NCI-H1105 (cell line): ENCODE measurements around the gene JHY.
A peak's percentile ranks its signal among the peaks of the same experiment; 100 is the strongest.

ENCODE experiments used
- DNase-seq: peaks from one replicate; lab custom pipeline; 2025; lab: John Stamatoyannopoulos, UW

The JHY gene

GRCh38 chr11:122871302-122871701 is 11.3 kb upstream of the JHY start:
- no peak for DNase-seq

- no peak for DNase-seq
Observed at GRCh38 chr11:122872046-122872445, 10.5 kb upstream of the JHY start.

GRCh38 chr11:122874991-122875390 is 7.6 kb upstream of the JHY start:
- no peak for DNase-seq

GRCh38 chr11:122877732-122878131 is 4.8 kb upstream of the JHY start:
- DNase-seq = no peak

GRCh38 chr11:122879785-122880184 is 2.8 kb upstream of the JHY start:
- peak; percentile 18 for DNase-seq

- DNase-seq = peak; percentile 52
Observed at GRCh38 chr11:122882857-122883645, 492 bp downstream of the JHY start.

- no peak for DNase-seq
Observed at GRCh38 chr11:122883646-122883979, 1.1 kb downstream of the JHY start.

- no peak for DNase-seq
Observed at GRCh38 chr11:122888162-122888561, 5.6 kb downstream of the JHY start.

- no peak for DNase-seq
Observed at GRCh38 chr11:122893131-122893530, 10.6 kb downstream of the JHY start.

GRCh38 chr11:122895563-122895962 is 13.0 kb downstream of the JHY start:
- peak; percentile 84 for DNase-seq

GRCh38 chr11:122897606-122898210 is 15.1 kb downstream of the JHY start:
- DNase-seq = no peak

GRCh38 chr11:122898799-122899198 is 16.2 kb downstream of the JHY start:
- no peak for DNase-seq

GRCh38 chr11:122900587-122901202 is 18.1 kb downstream of the JHY start:
- DNase-seq = peak; percentile 74

- DNase-seq = no peak
Observed at GRCh38 chr11:122902951-122903350, 20.4 kb downstream of the JHY start.

- peak; percentile 35 for DNase-seq
Observed at GRCh38 chr11:122910775-122911174, 28.2 kb downstream of the JHY start.

GRCh38 chr11:122917311-122917710 is 34.8 kb downstream of the JHY start:
- no peak for DNase-seq

GRCh38 chr11:122918734-122919133 is 36.2 kb downstream of the JHY start:
- DNase-seq = no peak

- peak; percentile 92 for DNase-seq
Observed at GRCh38 chr11:122920579-122920978, 38.0 kb downstream of the JHY start.

GRCh38 chr11:122922893-122923292 is 40.3 kb downstream of the JHY start:
- no peak for DNase-seq

- DNase-seq = no peak
Observed at GRCh38 chr11:122923302-122923701, 40.7 kb downstream of the JHY start.

GRCh38 chr11:122931510-122931909 is 49.0 kb downstream of the JHY start:
- no peak for DNase-seq

GRCh38 chr11:122933416-122933815 is 50.9 kb downstream of the JHY start:
- DNase-seq = no peak

- no peak for DNase-seq
Observed at GRCh38 chr11:122937983-122938382, 55.4 kb downstream of the JHY start.
